Omental fat pad (tissue), 4 donors: Measurements from ENCODE around the gene WBP2NL. TPM values are rescaled to one million over a fixed set of nuclear protein-coding genes. Genes with fewer than 3 reads are reported as not detected.
A peak's percentile ranks its signal among the peaks of the same experiment; 100 is the strongest.

Experiments used
- ATAC-seq: fragments of 150-250 bp; one replicate; pipeline ENCODE4 v1.9.1; 2016; ENCODE audit warnings: mild to moderate bottlenecking, moderate library complexity; ENCODE audit not compliant: low FRiP score
- DNase-seq: peaks from one replicate; pipeline ENCODE4 v3.0.0-alpha.2; 2019; ENCODE audit warnings: low spot score
- total RNA-seq, 4 donors: library from RNA; depleted of rRNA; stranded (reverse); fragments of >200 nt; gene quantifications; one replicate each; pipeline ENCODE4 v1.1.0, GENCODE V29; 2016
- TF ChIP-seq, protein P1 (sequence below), 3 donors: fragments of 450-650 bp; IDR thresholded peaks; one replicate each; pipeline ENCODE4 v1.5.1; 2016 to 2017; ENCODE audit warnings: antibody characterized with exemption in 3 of 3, mild to moderate bottlenecking in 3 of 3, moderate library complexity in 2 of 3

Gene WBP2NL
- total RNA-seq, 4 donors from 2014 or later: 0.28 to 1.1 (median 0.72) TPM

DNA sequence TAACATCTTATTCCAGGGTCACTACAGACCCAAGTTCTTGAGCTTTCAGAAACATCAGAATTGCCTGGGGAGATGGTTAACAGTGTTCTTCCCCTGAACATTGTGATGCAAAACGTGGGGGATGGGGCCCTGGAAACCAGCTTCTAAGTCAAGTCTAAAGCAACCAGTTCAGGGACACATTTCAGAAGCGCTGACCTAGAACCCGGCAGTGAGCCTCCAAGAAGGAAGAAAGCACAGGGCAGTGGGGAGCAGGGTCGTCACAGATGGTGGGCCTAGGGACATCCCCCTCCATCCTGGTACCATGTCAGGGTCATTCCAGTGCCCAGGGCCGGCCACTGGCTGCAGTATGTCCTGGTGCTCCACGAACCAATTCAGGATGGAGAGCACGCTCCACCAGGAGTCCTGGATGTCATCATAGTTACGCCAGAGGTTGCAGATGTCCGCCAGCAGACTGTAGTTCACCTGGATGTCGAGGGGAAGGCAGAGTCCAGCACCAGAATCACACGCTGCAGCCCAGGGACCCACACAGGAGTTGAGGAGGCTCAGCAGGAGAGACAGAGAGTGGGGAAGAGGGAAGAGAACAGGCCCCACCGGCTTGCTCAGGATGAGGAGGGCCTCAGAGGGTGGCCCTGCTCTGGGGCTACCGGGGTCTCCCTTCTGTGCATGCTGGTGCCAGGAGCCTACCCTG, 67.0 kb downstream of the WBP2NL start:
- ATAC-seq: no peak
- TF ChIP-seq, protein P1, sequence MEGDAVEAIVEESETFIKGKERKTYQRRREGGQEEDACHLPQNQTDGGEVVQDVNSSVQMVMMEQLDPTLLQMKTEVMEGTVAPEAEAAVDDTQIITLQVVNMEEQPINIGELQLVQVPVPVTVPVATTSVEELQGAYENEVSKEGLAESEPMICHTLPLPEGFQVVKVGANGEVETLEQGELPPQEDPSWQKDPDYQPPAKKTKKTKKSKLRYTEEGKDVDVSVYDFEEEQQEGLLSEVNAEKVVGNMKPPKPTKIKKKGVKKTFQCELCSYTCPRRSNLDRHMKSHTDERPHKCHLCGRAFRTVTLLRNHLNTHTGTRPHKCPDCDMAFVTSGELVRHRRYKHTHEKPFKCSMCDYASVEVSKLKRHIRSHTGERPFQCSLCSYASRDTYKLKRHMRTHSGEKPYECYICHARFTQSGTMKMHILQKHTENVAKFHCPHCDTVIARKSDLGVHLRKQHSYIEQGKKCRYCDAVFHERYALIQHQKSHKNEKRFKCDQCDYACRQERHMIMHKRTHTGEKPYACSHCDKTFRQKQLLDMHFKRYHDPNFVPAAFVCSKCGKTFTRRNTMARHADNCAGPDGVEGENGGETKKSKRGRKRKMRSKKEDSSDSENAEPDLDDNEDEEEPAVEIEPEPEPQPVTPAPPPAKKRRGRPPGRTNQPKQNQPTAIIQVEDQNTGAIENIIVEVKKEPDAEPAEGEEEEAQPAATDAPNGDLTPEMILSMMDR (IDR thresholded peaks at IDR 0.05): no peak
- no peak for DNase-seq

DNA sequence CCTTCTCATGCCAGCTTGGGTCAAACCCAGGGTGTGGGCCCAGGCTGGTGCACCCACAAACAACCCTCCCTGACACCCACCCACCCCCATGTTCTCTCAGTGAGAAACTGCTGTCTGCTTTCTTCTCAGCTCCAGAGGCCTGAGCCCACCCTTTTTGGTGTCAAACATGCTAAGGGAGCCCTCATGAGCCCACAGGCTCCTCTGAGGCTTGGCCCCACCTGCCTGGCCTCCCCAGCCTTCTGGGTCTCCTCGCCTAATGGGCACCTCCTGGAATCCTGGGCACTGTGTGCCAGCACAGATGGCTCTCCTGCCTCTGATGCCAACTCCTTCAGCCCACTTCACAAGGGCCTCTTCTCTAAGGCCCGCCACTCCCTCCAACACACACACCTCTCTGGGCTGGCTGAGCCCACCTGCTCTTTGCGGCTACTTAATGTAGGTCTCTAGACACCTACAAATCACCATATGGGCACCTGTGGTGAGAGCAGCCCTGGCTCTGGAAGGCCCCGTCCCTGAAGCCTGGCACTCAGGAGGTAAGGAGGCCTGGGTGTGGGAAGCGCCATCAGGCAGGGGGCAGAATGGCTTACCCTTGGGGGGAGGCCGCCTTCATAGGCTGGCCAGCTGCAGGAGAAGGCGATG, 67.7 kb downstream of the WBP2NL start:
- ATAC-seq (no peak), DNase-seq (no peak)
- TF ChIP-seq, protein P1 (IDR thresholded peaks at IDR 0.05): no peak

DNA sequence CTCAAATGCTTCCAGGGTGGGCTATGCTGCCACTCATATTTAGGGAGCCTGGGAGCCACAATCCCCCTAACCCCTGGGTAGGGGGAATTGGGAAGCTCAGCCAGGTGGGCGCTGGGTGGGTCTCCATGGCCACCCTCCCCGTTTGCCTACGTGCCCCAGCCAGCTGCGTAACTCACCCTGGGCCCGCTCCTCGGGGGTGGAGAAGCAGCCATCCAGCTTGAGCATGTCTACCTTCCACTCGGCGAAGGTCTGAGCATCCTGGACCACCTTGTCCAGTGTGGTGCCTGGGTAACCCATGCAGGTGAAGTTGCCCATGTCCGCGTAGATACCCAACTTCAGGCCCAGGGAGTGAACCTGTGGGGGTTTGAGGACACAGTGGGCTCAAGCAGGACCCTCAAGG, 68.3 kb downstream of the WBP2NL start:
- TF ChIP-seq, protein P1 (IDR thresholded peaks at IDR 0.05): no peak
- DNase-seq (no peak), ATAC-seq (no peak)

DNA sequence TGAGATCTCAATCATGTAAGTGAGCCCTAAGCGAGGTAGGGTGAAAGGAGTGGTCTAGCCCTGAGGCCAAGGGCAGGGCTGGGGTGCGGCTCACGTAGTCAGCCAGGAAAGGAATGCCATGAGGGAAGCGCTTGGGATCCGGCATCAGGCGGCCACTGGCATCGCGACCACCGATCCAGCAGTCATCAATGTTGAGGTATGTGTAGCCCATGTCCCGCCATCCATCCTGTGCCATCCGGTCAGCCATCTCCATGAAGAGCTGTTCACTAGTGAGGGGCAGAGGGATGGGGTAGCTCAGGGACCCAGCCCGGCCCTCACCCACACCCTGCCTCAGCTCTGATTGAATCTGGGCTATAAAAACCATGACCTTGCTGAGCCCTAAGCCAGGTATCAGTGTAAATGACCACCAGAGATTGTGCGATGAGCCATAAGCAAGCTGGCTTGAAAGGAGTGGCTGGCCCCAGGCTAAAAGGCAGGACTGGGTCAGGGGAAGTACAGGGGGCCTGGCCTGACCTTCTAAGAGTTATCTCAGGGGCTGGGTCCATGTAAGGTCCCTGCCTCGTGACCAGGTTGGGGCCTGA, 69.2 kb downstream of the WBP2NL start:
- no peak for ATAC-seq
- TF ChIP-seq, protein P1 (IDR thresholded peaks at IDR 0.05): no peak
- DNase-seq: no peak

DNA sequence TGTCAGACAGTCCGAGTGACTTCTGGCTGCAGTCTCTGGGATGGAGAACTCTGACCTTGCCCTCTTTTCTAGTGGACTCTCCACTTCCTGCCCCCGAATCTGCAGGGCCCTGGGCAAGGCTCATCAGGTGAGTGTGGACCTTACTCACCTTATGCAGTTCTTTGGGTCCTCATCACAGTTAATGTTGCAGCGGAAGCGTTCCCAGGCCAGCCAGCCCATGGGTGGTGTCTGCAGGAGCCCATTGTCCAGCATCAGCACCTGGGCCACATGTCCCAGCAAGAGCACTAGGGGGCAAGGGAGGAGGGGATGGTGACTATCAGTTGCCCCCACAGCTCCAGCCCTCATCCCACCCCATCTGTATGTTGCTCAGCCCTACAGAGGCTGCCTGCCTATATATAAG, 69.7 kb downstream of the WBP2NL start:
- DNase-seq (no peak), ATAC-seq (no peak)
- TF ChIP-seq, protein P1 (IDR thresholded peaks at IDR 0.05): no peak

DNA sequence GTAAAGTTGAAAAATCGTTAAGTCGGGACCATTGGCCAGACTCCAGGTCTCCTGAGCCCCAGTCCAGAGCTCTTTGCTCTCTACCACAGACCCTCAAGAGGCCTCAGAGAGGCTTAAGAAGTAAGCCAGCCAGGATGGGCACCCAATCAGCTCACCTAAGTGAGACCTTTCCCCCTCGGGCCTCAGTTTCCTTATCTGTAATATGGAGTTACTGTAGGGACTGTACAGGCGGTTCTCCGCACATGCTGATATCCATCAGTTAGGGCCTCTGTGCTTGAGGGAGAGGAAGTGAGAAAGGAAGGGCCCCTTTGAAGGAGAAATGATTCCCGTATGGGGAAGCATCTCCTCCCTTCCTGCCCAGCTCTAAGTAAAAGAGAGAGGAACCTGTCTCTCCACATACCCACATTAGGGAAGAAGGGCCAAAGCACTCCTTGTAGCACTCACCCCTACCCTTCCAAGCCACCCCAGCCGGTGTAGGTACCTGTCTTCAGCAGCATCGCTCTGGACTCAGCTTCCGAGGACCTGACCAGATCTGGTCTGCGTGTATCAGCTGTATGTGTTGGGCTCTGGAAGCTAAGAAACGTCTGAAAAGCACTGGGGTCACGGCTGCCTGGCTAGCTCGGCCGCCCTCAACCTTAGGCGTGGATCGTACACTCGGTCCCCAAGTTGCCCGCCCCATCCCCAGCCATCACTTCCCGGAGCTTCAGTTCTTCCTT, 71.4 kb downstream of the WBP2NL start:
- TF ChIP-seq, protein P1 (IDR thresholded peaks at IDR 0.05): no peak
- ATAC-seq (peak; percentile 10), DNase-seq (no peak)
